Measurements from ENCODE around the gene FCRL5. TPM values are rescaled to one million over a fixed set of nuclear protein-coding genes. Genes with fewer than 3 reads are reported as not detected.
A peak's percentile ranks its signal among the peaks of the same experiment; 100 is the strongest.

The FCRL5 gene
- total RNA-seq, 4 donors from 2014 or later, result not detected

GRCh38 chr1:157585984-157586383, 33.7 kb upstream of the FCRL5 start:
- WGBS, 2 donors, result 40 to 63% methylated on average over 4 of the region's 4 CpGs
- DNase-seq (ENCODE audit: low spot score in 2 of 2), result no peak
- intact Hi-C loops (cut with DNase I; ENCODE audit: low total_unique reads), result no loop called here
- H3K4me3 ChIP-seq (ENCODE audit: low read depth, poor library complexity, severe bottlenecking), result no peak overlapping the region
- TF ChIP-seq, protein P1, sequence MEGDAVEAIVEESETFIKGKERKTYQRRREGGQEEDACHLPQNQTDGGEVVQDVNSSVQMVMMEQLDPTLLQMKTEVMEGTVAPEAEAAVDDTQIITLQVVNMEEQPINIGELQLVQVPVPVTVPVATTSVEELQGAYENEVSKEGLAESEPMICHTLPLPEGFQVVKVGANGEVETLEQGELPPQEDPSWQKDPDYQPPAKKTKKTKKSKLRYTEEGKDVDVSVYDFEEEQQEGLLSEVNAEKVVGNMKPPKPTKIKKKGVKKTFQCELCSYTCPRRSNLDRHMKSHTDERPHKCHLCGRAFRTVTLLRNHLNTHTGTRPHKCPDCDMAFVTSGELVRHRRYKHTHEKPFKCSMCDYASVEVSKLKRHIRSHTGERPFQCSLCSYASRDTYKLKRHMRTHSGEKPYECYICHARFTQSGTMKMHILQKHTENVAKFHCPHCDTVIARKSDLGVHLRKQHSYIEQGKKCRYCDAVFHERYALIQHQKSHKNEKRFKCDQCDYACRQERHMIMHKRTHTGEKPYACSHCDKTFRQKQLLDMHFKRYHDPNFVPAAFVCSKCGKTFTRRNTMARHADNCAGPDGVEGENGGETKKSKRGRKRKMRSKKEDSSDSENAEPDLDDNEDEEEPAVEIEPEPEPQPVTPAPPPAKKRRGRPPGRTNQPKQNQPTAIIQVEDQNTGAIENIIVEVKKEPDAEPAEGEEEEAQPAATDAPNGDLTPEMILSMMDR (IDR thresholded peaks at IDR 0.05), result no peak
- no peak for TF ChIP-seq POLR2A (IDR thresholded peaks at IDR 0.05)

DNA sequence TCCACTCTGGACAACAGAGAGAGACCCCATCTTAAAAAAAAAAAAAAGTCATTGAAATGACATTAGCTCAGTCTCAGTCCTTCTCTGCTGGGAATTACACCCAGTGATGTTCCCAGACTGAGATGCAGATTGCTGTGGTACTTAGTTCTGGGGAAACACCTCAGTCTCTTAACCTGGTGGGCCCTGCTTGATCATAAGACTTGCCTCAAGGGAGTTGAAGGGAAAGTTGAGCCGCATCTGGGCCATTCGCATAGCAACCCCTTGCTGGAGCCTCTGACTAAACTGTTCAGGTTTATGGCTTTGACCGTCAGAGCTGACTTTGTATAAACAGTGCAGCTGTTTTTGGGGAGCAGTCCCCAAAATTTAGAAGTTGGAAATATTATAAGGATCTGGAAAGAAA, 32.2 kb upstream of the FCRL5 start:
- H3K4me3 ChIP-seq (ENCODE audit: low read depth, poor library complexity, severe bottlenecking), result no peak overlapping the region
- TF ChIP-seq POLR2A (IDR thresholded peaks at IDR 0.05), result no peak
- TF ChIP-seq, protein P1 (IDR thresholded peaks at IDR 0.05), result no peak
- intact Hi-C loops (cut with DNase I; ENCODE audit: low total_unique reads), result no loop called here
- WGBS, 2 donors, result 80 to 83% methylated on average over 3 of the region's 3 CpGs
- no peak for DNase-seq (ENCODE audit: low spot score in 2 of 2)

DNA sequence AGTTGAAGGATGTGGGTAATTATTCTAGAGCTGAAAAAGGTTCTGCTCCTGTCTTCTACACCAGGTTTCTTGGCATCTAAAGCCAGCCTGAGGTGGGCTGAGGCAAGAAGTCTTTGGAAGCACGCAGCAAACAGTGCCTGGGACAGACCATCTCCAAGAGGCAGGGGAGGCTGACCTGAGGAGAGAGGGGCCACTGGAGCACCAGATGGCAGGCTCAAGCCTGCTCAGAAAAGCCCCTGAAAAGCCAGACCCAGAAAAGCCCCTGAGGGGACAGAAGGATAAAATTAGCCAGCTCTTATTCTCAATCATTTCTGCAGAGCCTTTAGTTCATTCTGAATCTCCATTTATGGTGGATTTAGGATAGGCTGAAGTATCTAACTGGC, 28.5 kb upstream of the FCRL5 start:
- no peak for DNase-seq (ENCODE audit: low spot score in 2 of 2)
- intact Hi-C loops (cut with DNase I; ENCODE audit: low total_unique reads), result no loop called here
- H3K4me3 ChIP-seq (ENCODE audit: low read depth, poor library complexity, severe bottlenecking), result no peak overlapping the region
- WGBS, 2 donors, result 53 to 67% methylated on average over 1 of the region's 1 CpG
- no peak for TF ChIP-seq POLR2A (IDR thresholded peaks at IDR 0.05)
- TF ChIP-seq, protein P1 (IDR thresholded peaks at IDR 0.05), result no peak

- no peak for TF ChIP-seq POLR2A (IDR thresholded peaks at IDR 0.05)
- TF ChIP-seq, protein P1 (IDR thresholded peaks at IDR 0.05), result no peak
- peak in 1 of 2 donors; percentile 21 for DNase-seq (ENCODE audit: low spot score in 2 of 2)
- WGBS, 2 donors, result 5 to 6% methylated on average over 4 of the region's 4 CpGs
- intact Hi-C loops (cut with DNase I; ENCODE audit: low total_unique reads), result no loop called here
- H3K4me3 ChIP-seq (ENCODE audit: low read depth, poor library complexity, severe bottlenecking), result no peak overlapping the region
Measured at GRCh38 chr1:157580179-157580827, 28.0 kb upstream of the FCRL5 start.

GRCh38 chr1:157577420-157577819, 25.1 kb upstream of the FCRL5 start:
- no peak overlapping the region for H3K4me3 ChIP-seq (ENCODE audit: low read depth, poor library complexity, severe bottlenecking)
- 83 to 84% methylated on average over 3 of the region's 3 CpGs for WGBS, 2 donors
- DNase-seq (ENCODE audit: low spot score in 2 of 2), result no peak
- TF ChIP-seq, protein P1 (IDR thresholded peaks at IDR 0.05), result no peak
- no peak for TF ChIP-seq POLR2A (IDR thresholded peaks at IDR 0.05)
- intact Hi-C loops (cut with DNase I; ENCODE audit: low total_unique reads), result no loop called here

GRCh38 chr1:157575744-157576143, 23.4 kb upstream of the FCRL5 start:
- intact Hi-C loops (cut with DNase I; ENCODE audit: low total_unique reads), result no loop called here
- 81 to 90% methylated on average over 2 of the region's 2 CpGs for WGBS, 2 donors
- DNase-seq (ENCODE audit: low spot score in 2 of 2), result no peak
- TF ChIP-seq, protein P1 (IDR thresholded peaks at IDR 0.05), result no peak
- TF ChIP-seq POLR2A (IDR thresholded peaks at IDR 0.05), result no peak
- H3K4me3 ChIP-seq (ENCODE audit: low read depth, poor library complexity, severe bottlenecking), result no peak overlapping the region
